ENCODE results near the gene CA5A. TPM values are rescaled to one million over a fixed set of nuclear protein-coding genes. Genes with fewer than 3 reads are reported as not detected.
A peak's percentile ranks its signal among the peaks of the same experiment; 100 is the strongest.

Gene CA5A
- total and polyA plus RNA-seq, 2 of the 13 experiments (the other 11 are each of a cell fraction or from before 2014, with no cell fraction given) = 66.8 to 106 TPM

GRCh38 chr16:87949071-87949744 lies 12.9 kb upstream of the CA5A start (continued):
- TF ChIP-seq ZNF574 (CRISPR knock-in tag; IDR thresholded peaks at IDR 0.05) = peak; percentile 77
- peak; percentile 76 for TF ChIP-seq SAP130 (CRISPR knock-in tag; IDR thresholded peaks at IDR 0.05; ENCODE audit: low read depth)
- no peak for TF ChIP-seq NFIC (IDR thresholded peaks at IDR 0.05; ENCODE audit: low read length)
- TF ChIP-seq ZBTB38 (CRISPR knock-in tag; IDR thresholded peaks at IDR 0.05) = peak; percentile 74
- peak; percentile 25; the same call in 1 of the 2 replicates for TF ChIP-seq ESRRA (CRISPR knock-in tag; IDR thresholded peaks at IDR 0.05; ENCODE audit: low read depth)
- peak; percentile 46; the same call in 1 of the 2 replicates for TF ChIP-seq GABPB1 (CRISPR knock-in tag; IDR thresholded peaks at IDR 0.05)
- TF ChIP-seq ZNF607 (CRISPR knock-in tag; IDR thresholded peaks at IDR 0.05; ENCODE audit: borderline replicate concordance) = peak; percentile 64
- no peak for TF ChIP-seq SP2 (CRISPR knock-in tag; IDR thresholded peaks at IDR 0.05)
- TF ChIP-seq NR2F1 (CRISPR knock-in tag; IDR thresholded peaks at IDR 0.05) = 0 out of 4 replicates have a peak, but pooled peaks of 1 of the 2 experiments have one; percentile 6
- TF ChIP-seq ZNF280D (CRISPR knock-in tag; IDR thresholded peaks at IDR 0.05) = 0 out of 2 replicates have a peak, but pooled peaks have one; percentile 33
- TF ChIP-seq NFKB2 (CRISPR knock-in tag; IDR thresholded peaks at IDR 0.05; ENCODE audit: borderline replicate concordance) = peak; percentile 51; the same call in 1 of the 2 replicates
- peak; percentile 62; the same call in 1 of the 2 replicates for TF ChIP-seq ZNF788 (CRISPR knock-in tag; IDR thresholded peaks at IDR 0.05; ENCODE audit: borderline replicate concordance)
- TF ChIP-seq SP4 (CRISPR knock-in tag; IDR thresholded peaks at IDR 0.05) = no peak
- peak; percentile 40; the same call in 1 of the 2 replicates for TF ChIP-seq ZNF792 (CRISPR knock-in tag; IDR thresholded peaks at IDR 0.05)
- TF ChIP-seq HES4 (CRISPR knock-in tag; IDR thresholded peaks at IDR 0.05; ENCODE audit: borderline replicate concordance) = peak; percentile 63; the same call in 1 of the 2 replicates
- no peak for TF ChIP-seq ZNF75D (CRISPR knock-in tag; IDR thresholded peaks at IDR 0.05; ENCODE audit: borderline replicate concordance)
- no peak; the same call in 1 of the 2 replicates for TF ChIP-seq ZNF747 (CRISPR knock-in tag; IDR thresholded peaks at IDR 0.05; ENCODE audit: borderline replicate concordance)
- no peak for TF ChIP-seq ZNF512B (CRISPR knock-in tag; IDR thresholded peaks at IDR 0.05; ENCODE audit: borderline replicate concordance)
- no peak for TF ChIP-seq ZNF879 (CRISPR knock-in tag; IDR thresholded peaks at IDR 0.05)
- TF ChIP-seq GLI4 (CRISPR knock-in tag; IDR thresholded peaks at IDR 0.05; ENCODE audit: borderline replicate concordance) = 0 out of 2 replicates have a peak, but pooled peaks have one; percentile 47
